Activated CD4-positive, alpha-beta memory T cell treated with anti-CD3 and anti-CD28 coated beads for 36 hours (primary cell): Measurements from ENCODE around the gene BBS4. TPM values are rescaled to one million over a fixed set of nuclear protein-coding genes. Genes with fewer than 3 reads are reported as not detected.
"Not testable (repeated sequence)": the region's sequence is repeated elsewhere in the genome, so short reads cannot be mapped to it uniquely, and the experiment has no call there.

Experiments used
- CTCF ChIA-PET: fragments of 350-600 bp; sonication (Branson Sonifier 250); formaldehyde crosslinking; loops from one replicate; lab custom pipeline; 2021; ENCODE audit warnings: antibody characterized with exemption, inconsistent platforms; lab: Charles Lee
- POLR2A ChIA-PET: fragments of 350-600 bp; sonication (Branson Sonifier 250); formaldehyde crosslinking; loops from one replicate; lab custom pipeline; 2021; ENCODE audit warnings: antibody characterized with exemption; lab: Charles Lee
- DNase-seq: peaks from one replicate; pipeline ENCODE4 v3.0.0-alpha.2; 2020
- H3K27ac Mint-ChIP-seq: one replicate; pipeline ENCODE4 v1.8.0; 2021; ENCODE audit warnings: mixed read lengths
- H3K27me3 Mint-ChIP-seq: one replicate; pipeline ENCODE4 v1.8.0; 2021; ENCODE audit warnings: mixed read lengths
- H3K36me3 Mint-ChIP-seq: one replicate; pipeline ENCODE4 v1.8.0; 2021; ENCODE audit warnings: mixed read lengths
- H3K4me1 Mint-ChIP-seq: one replicate; pipeline ENCODE4 v1.8.0; 2021; ENCODE audit warnings: low read depth, mixed read lengths
- H3K4me3 Mint-ChIP-seq: one replicate; pipeline ENCODE4 v1.8.0; 2021; ENCODE audit warnings: mild to moderate bottlenecking, mixed read lengths
- H3K9me3 Mint-ChIP-seq: one replicate; pipeline ENCODE4 v1.8.0; 2021; ENCODE audit warnings: mixed read lengths
- intact Hi-C: fragments of 100-400 bp; cut with micrococcal nuclease; formaldehyde crosslinking; loops from one replicate; pipeline ENCODE4 v1.15.1; 2023
- total RNA-seq, 2 experiments: library from RNA; stranded (reverse); gene quantifications; one replicate each; pipeline ENCODE4 v1.2.3, GENCODE V29; 2021

Gene BBS4, protein sequence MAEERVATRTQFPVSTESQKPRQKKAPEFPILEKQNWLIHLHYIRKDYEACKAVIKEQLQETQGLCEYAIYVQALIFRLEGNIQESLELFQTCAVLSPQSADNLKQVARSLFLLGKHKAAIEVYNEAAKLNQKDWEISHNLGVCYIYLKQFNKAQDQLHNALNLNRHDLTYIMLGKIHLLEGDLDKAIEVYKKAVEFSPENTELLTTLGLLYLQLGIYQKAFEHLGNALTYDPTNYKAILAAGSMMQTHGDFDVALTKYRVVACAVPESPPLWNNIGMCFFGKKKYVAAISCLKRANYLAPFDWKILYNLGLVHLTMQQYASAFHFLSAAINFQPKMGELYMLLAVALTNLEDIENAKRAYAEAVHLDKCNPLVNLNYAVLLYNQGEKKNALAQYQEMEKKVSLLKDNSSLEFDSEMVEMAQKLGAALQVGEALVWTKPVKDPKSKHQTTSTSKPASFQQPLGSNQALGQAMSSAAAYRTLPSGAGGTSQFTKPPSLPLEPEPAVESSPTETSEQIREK
- 10 to 100 TPM; 12.6 to 15.5 TPM for total RNA-seq

DNA sequence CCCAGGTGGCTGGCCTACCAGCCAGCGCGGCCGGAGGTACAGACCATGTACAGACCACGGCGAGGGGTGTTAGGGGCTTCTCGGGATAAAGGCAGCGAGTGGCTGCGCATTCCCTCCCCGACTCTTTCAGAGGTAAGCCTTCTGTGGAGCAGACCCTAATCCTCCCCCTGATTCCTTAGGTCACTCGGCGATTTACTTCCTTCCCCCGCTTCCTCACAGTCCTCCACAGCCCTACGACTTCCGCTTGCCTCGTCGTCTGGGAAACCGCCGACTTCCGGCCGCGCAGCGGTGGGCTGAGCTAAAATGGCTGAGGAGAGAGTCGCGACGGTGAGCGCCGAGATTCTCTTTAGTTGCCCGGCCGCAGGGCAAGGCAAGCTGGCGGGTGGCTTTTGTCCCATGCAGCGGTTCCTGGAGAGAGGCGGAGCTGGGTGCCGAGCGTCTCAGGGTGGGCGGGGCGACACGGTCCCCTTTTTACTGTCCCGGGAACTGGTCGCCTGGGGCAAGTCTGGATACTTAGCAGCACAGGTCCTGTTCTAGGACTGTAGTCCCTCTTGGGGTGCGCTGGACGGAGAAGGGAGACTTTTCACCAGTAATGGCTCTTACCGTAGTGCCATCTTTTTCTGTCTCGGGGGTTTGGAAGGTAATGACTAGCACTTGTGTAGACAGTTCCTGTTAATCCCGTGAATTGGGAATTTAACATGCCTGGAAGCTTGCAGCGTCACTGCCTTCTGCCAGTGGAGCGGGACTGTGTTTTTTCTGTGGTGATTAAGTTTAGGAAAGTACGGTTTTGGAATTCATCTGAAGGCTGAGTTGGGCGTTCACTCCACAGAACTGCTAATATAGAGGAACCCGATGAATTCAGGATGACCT is at the start of gene BBS4, which contains the start of gene HIGD2B:
Gene BBS4 (plus strand): TSS at position 283 of the 870 bp plus-strand sequence. CDS start 21 bp downstream, at position 304.
Gene HIGD2B (minus strand): TSS at position 258 of the 870 bp plus-strand sequence. CDS start 9,808 bp downstream, outside the sequence.
- Mint-ChIP-seq H3K9me3 (no peaks in the 10 kb centered on the region), H3K4me1 (peaks cover 13% of the 10 kb centered on the region), H3K27ac (peak within 1 kb of the TSS; percentile 89), H3K36me3 (no peaks in the 10 kb centered on the region), H3K27me3 (no peaks in the 10 kb centered on the region), H3K4me3 (peak within 1 kb of the TSS; percentile 85)
- ChIA-PET POLR2A (interaction anchor here (0.7 to 1.1 kb wide), 2 partner anchors 213 to 568 kb away, joined by 3 read pairs; partner anchors contain the start of gene SENP8), CTCF (interaction anchor here (0.7 to 4.0 kb wide), 5 partner anchors 10 to 129 kb away, joined by 3 to 35 read pairs (median 4); no protein-coding TSS in a partner anchor)
- DNase-seq: peak; percentile 93
- intact Hi-C loops: loop anchor here (2.0 to 5.0 kb wide), 4 partner anchors 51 to 569 kb away; partner anchors contain the start of genes ADPGK, ARIH1, MYO9A and SENP8

DNA sequence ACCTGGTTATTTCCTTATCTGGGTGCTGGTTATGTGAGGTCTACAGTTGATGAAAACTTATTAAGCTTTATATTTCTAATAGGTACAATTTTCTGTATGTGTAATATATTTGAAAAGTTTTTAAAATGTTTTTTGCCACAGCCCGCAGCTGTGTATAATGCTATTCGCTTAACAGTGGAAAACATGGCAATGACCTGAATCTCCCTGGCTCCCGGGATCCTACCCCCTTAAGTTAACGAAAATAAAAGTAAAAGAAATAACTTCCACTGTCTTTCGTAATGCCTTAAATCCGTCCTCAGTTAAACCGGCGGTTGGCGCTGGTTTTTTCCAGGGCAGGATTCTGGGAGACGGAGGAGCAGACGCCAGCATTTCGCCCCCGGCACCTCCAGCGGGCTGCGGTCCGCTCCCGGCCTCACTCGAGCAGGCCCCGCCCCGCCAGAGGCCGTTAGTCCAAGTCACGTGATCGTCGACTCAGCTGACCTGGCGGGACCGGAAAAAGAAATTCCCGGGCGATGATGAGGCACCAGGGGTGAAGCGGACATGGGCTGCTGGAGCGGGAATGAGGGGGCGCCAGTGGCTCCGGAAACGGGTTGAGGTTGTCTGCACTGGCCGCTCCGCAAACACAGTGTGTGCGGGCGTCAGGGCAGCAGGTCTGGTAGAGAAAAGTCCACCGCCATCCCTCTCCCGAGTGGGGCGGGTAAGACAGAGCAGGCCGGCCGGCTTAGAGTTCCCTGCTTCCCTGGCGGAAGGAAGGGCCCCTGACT is 49.3 kb upstream of the BBS4 start:
- H3K27ac Mint-ChIP-seq, H3K36me3 Mint-ChIP-seq, POLR2A ChIA-PET, CTCF ChIA-PET, H3K4me1 Mint-ChIP-seq, H3K9me3 Mint-ChIP-seq, H3K27me3 Mint-ChIP-seq, intact Hi-C loops: not testable (repeated sequence)
- H3K4me3 Mint-ChIP-seq: peak overlapping the region; percentile 45
- peak; percentile 82 for DNase-seq

DNA sequence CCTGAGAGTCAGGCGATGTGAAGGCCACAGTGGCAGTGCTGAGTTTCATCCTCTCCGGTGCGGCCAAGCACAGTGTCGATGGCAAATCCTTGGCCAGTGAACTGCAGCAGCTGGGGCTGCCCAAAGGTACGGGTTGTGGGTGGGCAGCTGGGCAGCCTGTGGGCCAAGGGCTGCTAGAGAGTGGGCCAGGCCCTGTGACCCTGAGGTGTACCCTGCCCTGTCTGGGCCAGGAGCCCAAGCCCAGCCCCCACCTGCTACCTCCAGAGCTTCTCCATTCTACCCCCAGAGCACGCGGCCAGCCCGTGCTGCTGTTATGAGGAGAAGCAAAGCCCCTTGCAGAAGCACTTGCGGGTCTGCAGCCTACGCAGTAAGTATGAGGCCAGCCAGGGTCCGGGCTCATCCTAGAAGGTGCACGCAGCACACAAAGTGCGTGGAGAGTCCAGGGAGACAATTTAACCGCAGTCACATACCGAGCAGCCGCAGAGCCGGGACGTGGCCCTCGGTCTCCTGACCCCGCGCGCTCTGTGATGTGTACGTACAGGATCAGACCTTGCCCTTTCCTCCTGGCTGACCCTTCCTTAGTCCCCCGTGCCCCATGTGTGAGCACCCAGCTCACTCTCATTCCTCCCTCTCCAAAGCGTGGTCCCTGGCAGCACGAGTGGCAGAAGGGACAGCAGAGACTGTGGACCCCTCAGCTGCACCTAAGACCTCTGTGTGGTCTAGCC is 46.1 kb upstream of the BBS4 start:
- intact Hi-C loops, H3K27ac Mint-ChIP-seq, POLR2A ChIA-PET: not testable (repeated sequence)

DNA sequence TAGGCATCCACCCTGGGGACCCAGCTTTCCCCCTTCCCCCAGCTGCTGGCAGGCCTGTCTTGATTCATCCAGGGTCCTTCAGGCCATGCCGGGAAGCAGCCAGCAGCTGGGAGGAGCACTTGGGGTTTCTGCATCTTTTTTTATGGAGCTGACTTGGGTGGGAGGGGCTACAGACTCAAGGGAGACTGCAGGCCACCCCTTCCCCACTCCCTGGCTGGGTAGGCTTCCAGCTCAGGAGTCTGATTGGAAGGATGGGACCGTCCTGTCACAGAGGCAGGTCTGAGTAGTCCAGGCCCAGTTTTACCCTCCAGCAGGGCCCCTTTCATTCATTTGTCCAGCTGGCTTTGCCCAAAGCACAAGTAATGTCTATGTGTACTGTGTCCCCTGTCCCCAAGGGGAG is 43.7 kb upstream of the BBS4 start:
- H3K9me3 Mint-ChIP-seq, H3K4me1 Mint-ChIP-seq, H3K27me3 Mint-ChIP-seq, H3K36me3 Mint-ChIP-seq, H3K27ac Mint-ChIP-seq, CTCF ChIA-PET, intact Hi-C loops, DNase-seq, POLR2A ChIA-PET, H3K4me3 Mint-ChIP-seq: not testable (repeated sequence)

More for the DNA sequence above, 46.1 kb upstream of the BBS4 start:
- H3K36me3 Mint-ChIP-seq, CTCF ChIA-PET, H3K4me1 Mint-ChIP-seq, DNase-seq, H3K27me3 Mint-ChIP-seq, H3K9me3 Mint-ChIP-seq, H3K4me3 Mint-ChIP-seq: not testable (repeated sequence)

DNA sequence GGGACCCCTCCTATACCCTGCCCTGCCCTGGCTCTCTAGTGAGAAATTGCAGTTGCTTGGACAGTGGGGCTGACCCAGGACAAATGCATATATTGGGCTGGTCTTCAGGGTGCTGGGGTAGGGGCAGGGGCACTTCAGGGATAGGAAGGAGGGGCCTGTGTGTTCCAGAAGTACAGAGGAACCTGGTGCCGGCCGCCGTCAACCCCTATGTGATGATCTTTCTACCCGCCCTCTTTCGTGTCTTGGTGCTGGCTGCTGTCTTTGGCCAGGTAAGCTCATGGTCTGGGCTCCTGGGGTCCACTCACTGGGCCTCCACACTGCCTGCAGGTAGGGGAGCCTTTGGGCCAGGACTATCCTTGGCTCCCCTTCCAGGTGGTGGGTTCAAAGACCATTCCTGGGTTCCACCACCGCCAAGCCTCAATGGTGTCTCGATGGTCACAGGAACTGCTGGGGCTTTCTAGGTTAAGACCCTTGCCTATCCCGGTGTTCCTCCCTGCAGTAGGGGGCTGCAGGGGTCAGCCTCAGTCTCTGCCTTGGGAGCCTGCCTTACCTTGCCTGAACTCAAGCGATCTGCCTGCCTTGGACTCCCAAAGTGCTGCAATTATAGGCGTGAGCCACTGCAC is 37.3 kb upstream of the BBS4 start:
- H3K4me1 Mint-ChIP-seq, H3K27me3 Mint-ChIP-seq, DNase-seq, H3K9me3 Mint-ChIP-seq, intact Hi-C loops, H3K4me3 Mint-ChIP-seq, H3K36me3 Mint-ChIP-seq, POLR2A ChIA-PET, H3K27ac Mint-ChIP-seq, CTCF ChIA-PET: not testable (repeated sequence)

DNA sequence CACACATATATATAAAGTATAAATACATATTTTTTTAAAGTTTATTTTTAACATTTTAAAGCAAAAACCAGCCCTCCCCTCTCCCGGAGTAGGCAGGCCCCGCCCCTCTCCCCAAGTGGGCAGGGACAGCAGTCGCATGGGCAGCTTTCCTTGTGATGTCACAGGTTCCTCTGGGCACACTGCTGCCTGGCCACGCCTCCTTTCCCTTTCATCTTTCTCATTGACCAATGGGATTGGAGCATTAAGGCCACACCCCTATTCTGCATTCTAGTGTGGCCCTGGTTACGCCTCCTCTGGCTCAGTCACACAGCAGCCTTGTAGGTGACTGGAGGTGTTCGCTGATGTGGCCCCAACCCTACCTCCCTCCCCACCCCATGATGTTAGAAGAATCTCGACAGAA is 31.6 kb upstream of the BBS4 start, which contains the start of gene GOLGA6B:
Gene GOLGA6B (plus strand): TSS at position 301 of the 400 bp plus-strand sequence. CDS start 41 bp downstream, at position 342.
- H3K4me3 Mint-ChIP-seq, intact Hi-C loops, H3K36me3 Mint-ChIP-seq, H3K9me3 Mint-ChIP-seq, H3K27ac Mint-ChIP-seq, POLR2A ChIA-PET, H3K27me3 Mint-ChIP-seq, CTCF ChIA-PET, DNase-seq, H3K4me1 Mint-ChIP-seq: not testable (repeated sequence)

DNA sequence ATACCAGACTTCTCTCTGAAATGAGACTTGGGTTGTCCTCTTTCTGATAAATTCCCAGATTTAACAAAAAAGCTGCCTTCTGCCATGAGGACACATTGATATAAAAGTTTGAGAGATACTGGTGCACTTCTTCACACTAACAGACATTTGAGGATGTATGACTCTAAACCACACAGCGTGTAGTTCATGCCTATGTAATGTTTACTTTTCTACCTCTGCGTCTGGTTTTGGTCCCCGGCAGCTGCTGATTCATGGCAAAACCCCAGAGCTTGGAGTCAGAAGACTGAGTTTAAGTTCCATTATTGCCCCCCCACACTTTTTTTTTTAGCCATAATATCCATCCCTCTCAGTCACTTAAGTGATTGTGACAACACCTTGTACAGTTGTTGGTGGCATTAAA is 30.0 kb upstream of the BBS4 start:
- H3K4me1 Mint-ChIP-seq, CTCF ChIA-PET, H3K27me3 Mint-ChIP-seq, H3K9me3 Mint-ChIP-seq, H3K36me3 Mint-ChIP-seq, intact Hi-C loops, DNase-seq, H3K27ac Mint-ChIP-seq, POLR2A ChIA-PET, H3K4me3 Mint-ChIP-seq: not testable (repeated sequence)

DNA sequence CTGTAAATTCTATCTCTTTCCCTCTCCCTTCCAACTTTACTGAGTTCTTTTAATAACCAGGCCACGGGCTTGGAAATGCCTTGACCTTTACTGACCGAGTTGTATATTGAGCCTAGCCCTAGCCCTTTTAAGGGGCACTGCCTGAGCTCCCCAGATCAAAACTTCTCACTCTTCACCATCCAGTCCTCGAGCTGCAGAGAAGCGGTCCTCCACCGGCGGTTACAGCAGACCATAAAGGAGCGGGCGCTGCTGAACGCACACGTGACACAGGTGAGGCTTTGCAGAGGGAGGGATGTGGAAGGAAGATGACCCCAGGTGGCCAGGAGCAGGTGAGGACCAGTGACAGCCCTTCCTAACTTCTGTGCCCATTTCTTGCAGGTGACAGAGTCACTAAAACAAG is 24.9 kb upstream of the BBS4 start:
- CTCF ChIA-PET, H3K27me3 Mint-ChIP-seq, DNase-seq, H3K36me3 Mint-ChIP-seq, H3K4me1 Mint-ChIP-seq, intact Hi-C loops, H3K9me3 Mint-ChIP-seq, H3K4me3 Mint-ChIP-seq, H3K27ac Mint-ChIP-seq, POLR2A ChIA-PET: not testable (repeated sequence)

DNA sequence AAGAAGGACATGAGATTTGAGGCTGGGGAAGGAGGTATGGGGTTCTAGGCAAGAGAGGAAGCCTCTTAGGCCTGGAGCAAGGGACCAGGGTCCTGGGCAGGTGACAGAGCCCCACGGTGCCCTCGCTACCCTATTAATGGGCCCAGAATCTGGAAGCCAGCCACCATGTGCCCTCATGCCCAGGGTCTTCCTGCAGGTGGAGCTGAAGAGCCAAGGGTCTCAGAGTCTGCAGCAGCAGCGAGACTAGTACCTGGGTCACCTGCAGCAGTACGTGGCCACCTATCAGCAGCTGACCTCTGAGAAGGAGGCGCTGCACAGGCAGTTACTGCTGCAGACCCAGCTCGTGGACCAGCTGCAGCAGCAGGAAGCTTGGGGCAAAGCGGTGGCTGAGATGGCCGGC is 22.1 kb upstream of the BBS4 start:
- intact Hi-C loops, H3K4me1 Mint-ChIP-seq, H3K27ac Mint-ChIP-seq, DNase-seq, H3K9me3 Mint-ChIP-seq, POLR2A ChIA-PET, CTCF ChIA-PET, H3K4me3 Mint-ChIP-seq, H3K27me3 Mint-ChIP-seq, H3K36me3 Mint-ChIP-seq: not testable (repeated sequence)

DNA sequence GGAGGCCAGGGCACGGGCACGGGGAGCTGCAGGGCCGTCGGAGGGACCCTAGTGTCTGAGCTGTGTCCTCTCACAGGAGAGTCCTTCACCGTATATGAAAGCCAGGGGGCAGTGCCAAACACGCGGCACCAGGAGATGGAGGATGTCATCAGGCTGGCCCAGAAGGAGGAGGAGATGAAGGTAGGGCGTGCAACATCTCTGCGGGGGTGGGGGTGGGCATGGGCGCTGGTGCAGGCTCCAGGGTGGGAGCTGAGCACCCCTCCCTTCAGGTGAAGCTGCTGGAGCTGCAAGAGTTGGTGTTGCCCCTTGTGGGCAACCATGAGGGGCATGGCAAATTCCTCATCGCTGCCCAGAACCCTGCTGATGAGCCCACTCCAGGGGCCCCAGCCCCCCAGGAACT is 20.3 kb upstream of the BBS4 start:
- H3K4me1 Mint-ChIP-seq, H3K9me3 Mint-ChIP-seq, H3K36me3 Mint-ChIP-seq, POLR2A ChIA-PET, H3K27me3 Mint-ChIP-seq, H3K4me3 Mint-ChIP-seq, intact Hi-C loops, H3K27ac Mint-ChIP-seq, DNase-seq, CTCF ChIA-PET: not testable (repeated sequence)

DNA sequence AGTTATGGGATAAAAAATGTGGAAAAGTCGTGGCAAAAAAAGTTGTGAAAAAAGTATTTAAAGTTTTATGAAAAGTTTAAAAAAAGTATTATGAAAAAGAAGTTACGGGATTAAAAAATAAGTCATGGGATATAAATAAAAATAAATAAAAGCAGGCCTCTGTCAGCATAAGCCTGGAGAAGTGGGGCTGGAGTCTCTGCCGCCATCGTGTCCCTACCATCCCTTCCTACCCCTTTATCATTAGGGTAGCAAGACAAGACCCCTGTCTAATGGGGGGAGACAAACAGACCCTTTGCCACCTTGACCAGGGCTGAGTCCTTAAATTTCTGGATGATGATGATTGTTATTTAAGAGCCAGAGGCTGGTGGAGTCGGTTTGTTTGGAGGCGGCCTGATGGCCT is 16.2 kb upstream of the BBS4 start:
- DNase-seq, H3K4me3 Mint-ChIP-seq, H3K4me1 Mint-ChIP-seq, CTCF ChIA-PET, H3K36me3 Mint-ChIP-seq, POLR2A ChIA-PET, H3K27me3 Mint-ChIP-seq, H3K9me3 Mint-ChIP-seq, H3K27ac Mint-ChIP-seq: not testable (repeated sequence)
- intact Hi-C loops: loop anchor here (5.0 kb wide), 3 partner anchors 68 to 358 kb away; no protein-coding TSS in a partner anchor
